NT2/D1 (cell line): ENCODE data around the gene KLF7.

Experiments
- DNase-seq: peaks from one replicate; pipeline ENCODE4 v3.0.0-alpha.2; 2011; ENCODE audit warnings: low read depth, low spot score
- H3K27me3 ChIP-seq: 2 replicates; pipeline ENCODE4 v1.6.0; 2011; ENCODE audit warnings: mild to moderate bottlenecking; ENCODE audit not compliant: insufficient read length, insufficient read depth
- H3K36me3 ChIP-seq: 2 replicates; pipeline ENCODE4 v1.6.1; 2011; ENCODE audit warnings: mild to moderate bottlenecking, low read length, mixed read lengths; ENCODE audit not compliant: insufficient read depth, insufficient read length
- H3K4me1 ChIP-seq: 2 replicates; pipeline ENCODE4 v1.5.1; 2011; ENCODE audit not compliant: insufficient read depth, insufficient read length
- H3K4me3 ChIP-seq: 2 replicates; pipeline ENCODE4 v1.5.1; 2011; ENCODE audit warnings: low read depth; ENCODE audit not compliant: insufficient read length
- H3K9ac ChIP-seq: 2 replicates; pipeline ENCODE4 v1.6.0; 2011; ENCODE audit warnings: low read depth; ENCODE audit not compliant: insufficient read length
- H3K9me3 ChIP-seq: 2 replicates; pipeline ENCODE4 v1.5.1; 2011; ENCODE audit warnings: mild to moderate bottlenecking, low read length; ENCODE audit not compliant: insufficient read depth
- SUZ12 ChIP-seq: IDR thresholded peaks from 2 replicates; pipeline ENCODE4 v1.6.1; 2011; ENCODE audit not compliant: insufficient read length, insufficient read depth; ENCODE audit errors: extremely low read depth
- YY1 ChIP-seq: IDR thresholded peaks from 2 replicates; pipeline ENCODE4 v1.6.1; 2011; ENCODE audit not compliant: insufficient read length, insufficient read depth
- ZNF274 ChIP-seq: IDR thresholded peaks from 2 replicates; pipeline ENCODE4 v1.6.1; 2011; ENCODE audit warnings: mild to moderate bottlenecking, low read depth, low read length

KLF7 gene

GRCh38 chr2:207067473-207067872 lies 98.3 kb downstream of the KLF7 start:
- no peak for DNase-seq
- Histone ChIP-seq H3K4me1 (no peaks in the 10 kb centered on the region), H3K9ac (no peak overlapping the region), H3K9me3 (no peaks in the 10 kb centered on the region), H3K4me3 (no peak overlapping the region), H3K27me3 (no peaks in the 10 kb centered on the region), H3K36me3 (no peaks in the 10 kb centered on the region)
- TF ChIP-seq ZNF274 (no peak), YY1 (no peak), SUZ12 (no peak)

- H3K36me3 ChIP-seq, result no peaks in the 10 kb centered on the region
- no peak for TF ChIP-seq ZNF274
- no peak for TF ChIP-seq YY1
- no peak for TF ChIP-seq SUZ12
- no peaks in the 10 kb centered on the region for H3K27me3 ChIP-seq
- no peak overlapping the region for H3K4me3 ChIP-seq
- DNase-seq, result no peak
- no peaks in the 10 kb centered on the region for H3K9me3 ChIP-seq
- H3K4me1 ChIP-seq, result no peaks in the 10 kb centered on the region
- no peak overlapping the region for H3K9ac ChIP-seq
Observed at GRCh38 chr2:207066791-207067460, 98.8 kb downstream of the KLF7 start.

- no peaks in the 10 kb centered on the region for H3K27me3 ChIP-seq
- H3K9ac ChIP-seq, result no peak overlapping the region
- H3K4me1 ChIP-seq, result no peaks in the 10 kb centered on the region
- no peak for DNase-seq
- no peaks in the 10 kb centered on the region for H3K36me3 ChIP-seq
- no peaks in the 10 kb centered on the region for H3K9me3 ChIP-seq
- no peak overlapping the region for H3K4me3 ChIP-seq
- TF ChIP-seq SUZ12 (no peak), ZNF274 (no peak), YY1 (no peak)
Observed at GRCh38 chr2:207066166-207066565, 99.6 kb downstream of the KLF7 start.

GRCh38 chr2:207064128-207064690 lies 101.5 kb downstream of the KLF7 start:
- TF ChIP-seq SUZ12 (no peak), ZNF274 (no peak), YY1 (no peak)
- Histone ChIP-seq H3K4me1 (no peaks in the 10 kb centered on the region), H3K36me3 (no peaks in the 10 kb centered on the region), H3K27me3 (no peaks in the 10 kb centered on the region), H3K9ac (no peak overlapping the region), H3K9me3 (no peaks in the 10 kb centered on the region), H3K4me3 (no peak overlapping the region)
- no peak for DNase-seq

- no peak for TF ChIP-seq YY1
- TF ChIP-seq ZNF274, result no peak
- TF ChIP-seq SUZ12, result no peak
Observed at GRCh38 chr2:207061181-207061580, 104.6 kb downstream of the KLF7 start.

GRCh38 chr2:207055257-207055656 lies 110.5 kb downstream of the KLF7 start:
- TF ChIP-seq YY1 (no peak), SUZ12 (no peak), ZNF274 (no peak)
- no peak for DNase-seq
- no peaks in the 10 kb centered on the region for H3K9me3 ChIP-seq
- H3K27me3 ChIP-seq, result no peaks in the 10 kb centered on the region
- no peak overlapping the region for H3K4me3 ChIP-seq
- H3K36me3 ChIP-seq, result no peaks in the 10 kb centered on the region
- no peaks in the 10 kb centered on the region for H3K4me1 ChIP-seq
- H3K9ac ChIP-seq, result no peak overlapping the region

More at GRCh38 chr2:207061181-207061580, 104.6 kb downstream of the KLF7 start:
- DNase-seq, result no peak
- Histone ChIP-seq H3K9me3 (no peaks in the 10 kb centered on the region), H3K4me1 (no peaks in the 10 kb centered on the region), H3K9ac (no peak overlapping the region), H3K27me3 (no peaks in the 10 kb centered on the region), H3K36me3 (no peaks in the 10 kb centered on the region), H3K4me3 (no peak overlapping the region)

- TF ChIP-seq YY1 (no peak), ZNF274 (no peak), SUZ12 (no peak)
- H3K4me1 ChIP-seq, result no peaks in the 10 kb centered on the region
Observed at GRCh38 chr2:207054521-207054920, 111.2 kb downstream of the KLF7 start.

More at GRCh38 chr2:207054521-207054920, 111.2 kb downstream of the KLF7 start:
- Histone ChIP-seq H3K4me3 (no peak overlapping the region), H3K9ac (no peak overlapping the region), H3K9me3 (no peaks in the 10 kb centered on the region), H3K36me3 (no peaks in the 10 kb centered on the region), H3K27me3 (no peaks in the 10 kb centered on the region)
- DNase-seq, result no peak
